GM18951 (cell line): Measurements from ENCODE around the gene NHLH2.

Source experiments
- POLR2A ChIP-seq: IDR thresholded peaks from 4 replicates; pipeline ENCODE4 v1.6.1; 2011; ENCODE audit warnings: mild to moderate bottlenecking; ENCODE audit not compliant: insufficient read length, insufficient read depth; ENCODE audit errors: extremely low read depth
- in situ Hi-C: fragments of 300-500 bp; cut with MboI; formaldehyde crosslinking; loops from one replicate; pipeline ENCODE4 v1.12.0; 2022; ENCODE audit warnings: low sequenced_read_pairs, mixed read lengths, inconsistent platforms; ENCODE audit not compliant: unreplicated experiment

The NHLH2 gene

GRCh38 chr1:115865704-115866380 is 24.9 kb upstream of the NHLH2 start:
- in situ Hi-C loops, result no loop called here

GRCh38 chr1:115862403-115862802 is 21.5 kb upstream of the NHLH2 start:
- in situ Hi-C loops, result no loop called here

More at GRCh38 chr1:115865704-115866380, 24.9 kb upstream of the NHLH2 start:
- TF ChIP-seq POLR2A, result no peak

GRCh38 chr1:115854005-115854404 is 13.1 kb upstream of the NHLH2 start:
- in situ Hi-C loops, result no loop called here
- TF ChIP-seq POLR2A, result no peak

More at GRCh38 chr1:115862403-115862802, 21.5 kb upstream of the NHLH2 start:
- TF ChIP-seq POLR2A, result no peak

- no peak for TF ChIP-seq POLR2A
- in situ Hi-C loops, result no loop called here
Measured at GRCh38 chr1:115850937-115851336, 10.0 kb upstream of the NHLH2 start.

- in situ Hi-C loops, result no loop called here
- TF ChIP-seq POLR2A, result no peak
Measured at GRCh38 chr1:115847787-115848186, 6.9 kb upstream of the NHLH2 start.

- TF ChIP-seq POLR2A, result no peak
Measured at GRCh38 chr1:115842948-115843347, 2.0 kb upstream of the NHLH2 start.

GRCh38 chr1:115839679-115840237 is 1.2 kb downstream of the NHLH2 start:
- in situ Hi-C loops, result no loop called here
- no peak for TF ChIP-seq POLR2A

More at GRCh38 chr1:115842948-115843347, 2.0 kb upstream of the NHLH2 start:
- in situ Hi-C loops, result no loop called here

GRCh38 chr1:115839029-115839678 is 1.8 kb downstream of the NHLH2 start:
- TF ChIP-seq POLR2A, result no peak
- in situ Hi-C loops, result no loop called here

- in situ Hi-C loops, result no loop called here
- TF ChIP-seq POLR2A, result no peak
Measured at GRCh38 chr1:115838431-115839028, 2.4 kb downstream of the NHLH2 start.

- TF ChIP-seq POLR2A, result no peak
- in situ Hi-C loops, result no loop called here
Measured at GRCh38 chr1:115837740-115838421, 3.0 kb downstream of the NHLH2 start.

- in situ Hi-C loops, result no loop called here
- TF ChIP-seq POLR2A, result no peak
Measured at GRCh38 chr1:115837341-115837739, 3.6 kb downstream of the NHLH2 start.

- TF ChIP-seq POLR2A, result no peak
- in situ Hi-C loops, result no loop called here
Measured at GRCh38 chr1:115833856-115834255, 7.1 kb downstream of the NHLH2 start.

GRCh38 chr1:115832651-115833050 is 8.3 kb downstream of the NHLH2 start:
- in situ Hi-C loops, result no loop called here
- TF ChIP-seq POLR2A, result no peak

- in situ Hi-C loops, result no loop called here
- TF ChIP-seq POLR2A, result no peak
Measured at GRCh38 chr1:115830963-115831362, 10.0 kb downstream of the NHLH2 start.
